HG03442 (cell line): ENCODE data around the gene AGPAT4.
"Not testable (repeated sequence)": the region's sequence is repeated elsewhere in the genome, so short reads cannot be mapped to it uniquely, and the experiment has no call there.

Experiments used
- ATAC-seq: cut with Tn5 transposase; IDR thresholded peaks from one replicate; pipeline ENCODE4 v1.9.1; 2021; ENCODE audit warnings: mild to moderate bottlenecking, moderate library complexity; ENCODE audit not compliant: unreplicated experiment

AGPAT4 gene

GRCh38 chr6:161207200-161207599 is 66.7 kb downstream of the AGPAT4 start:
- no peak for ATAC-seq

GRCh38 chr6:161204866-161205557 is 68.8 kb downstream of the AGPAT4 start:
- no peak for ATAC-seq

GRCh38 chr6:161200610-161201370 is 73.1 kb downstream of the AGPAT4 start:
- ATAC-seq, result no peak

- no peak for ATAC-seq
These were observed 74.0 kb downstream of the AGPAT4 start for GRCh38 chr6:161199850-161200249.

GRCh38 chr6:161198783-161199460 is 74.9 kb downstream of the AGPAT4 start:
- ATAC-seq, result no peak

- no peak for ATAC-seq
These were observed 75.7 kb downstream of the AGPAT4 start for GRCh38 chr6:161198176-161198575.

- ATAC-seq, result no peak
These were observed 78.5 kb downstream of the AGPAT4 start for GRCh38 chr6:161195386-161195785.

- ATAC-seq, result no peak
These were observed 79.5 kb downstream of the AGPAT4 start for GRCh38 chr6:161194374-161194773.

- no peak for ATAC-seq
These were observed 81.0 kb downstream of the AGPAT4 start for GRCh38 chr6:161192636-161193411.

GRCh38 chr6:161191671-161192070 is 82.2 kb downstream of the AGPAT4 start:
- ATAC-seq, result no peak

- ATAC-seq, result no peak
These were observed 82.9 kb downstream of the AGPAT4 start for GRCh38 chr6:161191007-161191406.

- no peak for ATAC-seq
These were observed 84.0 kb downstream of the AGPAT4 start for GRCh38 chr6:161189891-161190290.

- no peak for ATAC-seq
These were observed 85.1 kb downstream of the AGPAT4 start for GRCh38 chr6:161188547-161189465.

- ATAC-seq, result no peak
These were observed 87.6 kb downstream of the AGPAT4 start for GRCh38 chr6:161186173-161186769.

- no peak for ATAC-seq
These were observed 92.7 kb downstream of the AGPAT4 start for GRCh38 chr6:161181121-161181520.

GRCh38 chr6:161178155-161178554 is 95.7 kb downstream of the AGPAT4 start:
- not testable (repeated sequence) for ATAC-seq

- not testable (repeated sequence) for ATAC-seq
These were observed 97.4 kb downstream of the AGPAT4 start for GRCh38 chr6:161176428-161176827.

GRCh38 chr6:161172769-161173168 is 101.1 kb downstream of the AGPAT4 start:
- ATAC-seq, result not testable (repeated sequence)

GRCh38 chr6:161171207-161171606 is 102.7 kb downstream of the AGPAT4 start:
- ATAC-seq, result no peak

- no peak for ATAC-seq
These were observed 104.2 kb downstream of the AGPAT4 start for GRCh38 chr6:161169696-161170095.
